D341Med (cell line): ENCODE data around the gene PRSS23.

ENCODE experiments used
- DNase-seq: peaks from one replicate; pipeline ENCODE4 v3.0.0; 2012; ENCODE audit warnings: low spot score

PRSS23 gene

GRCh38 chr11:86790867-86791849 is 9.2 kb upstream of the PRSS23 start:
- no peak for DNase-seq

GRCh38 chr11:86792150-86792549 is 8.2 kb upstream of the PRSS23 start:
- no peak for DNase-seq

- no peak for DNase-seq
These were observed 7.0 kb upstream of the PRSS23 start for GRCh38 chr11:86793307-86793706.

- no peak for DNase-seq
These were observed 4.8 kb upstream of the PRSS23 start for GRCh38 chr11:86795511-86795910.

- no peak for DNase-seq
These were observed 4.4 kb upstream of the PRSS23 start for GRCh38 chr11:86795949-86796348.

GRCh38 chr11:86797133-86797532 is 3.2 kb upstream of the PRSS23 start:
- DNase-seq, result no peak

GRCh38 chr11:86798988-86799387 is 1.4 kb upstream of the PRSS23 start:
- DNase-seq, result no peak

- no peak for DNase-seq
These were observed 664 bp upstream of the PRSS23 start for GRCh38 chr11:86799680-86800075.

GRCh38 chr11:86800960-86801272 is 574 bp downstream of the PRSS23 start:
- DNase-seq, result no peak

GRCh38 chr11:86801364-86801763 is 1.0 kb downstream of the PRSS23 start:
- DNase-seq, result no peak

- no peak for DNase-seq
These were observed 1.8 kb downstream of the PRSS23 start for GRCh38 chr11:86802146-86802545.

GRCh38 chr11:86802601-86803051 is 2.3 kb downstream of the PRSS23 start:
- peak; percentile 40 for DNase-seq

- no peak for DNase-seq
These were observed 3.0 kb downstream of the PRSS23 start for GRCh38 chr11:86803136-86804045.

- DNase-seq, result no peak
These were observed 4.6 kb downstream of the PRSS23 start for GRCh38 chr11:86804951-86805350.

GRCh38 chr11:86805873-86806310 is 5.5 kb downstream of the PRSS23 start:
- DNase-seq, result no peak

- no peak for DNase-seq
These were observed 6.6 kb downstream of the PRSS23 start for GRCh38 chr11:86806903-86807302.

- no peak for DNase-seq
These were observed 7.0 kb downstream of the PRSS23 start for GRCh38 chr11:86807360-86807759.

GRCh38 chr11:86809561-86809960 is 9.2 kb downstream of the PRSS23 start:
- DNase-seq, result no peak

GRCh38 chr11:86810288-86810687 is 9.9 kb downstream of the PRSS23 start:
- DNase-seq, result no peak

- DNase-seq, result no peak
These were observed 11.4 kb downstream of the PRSS23 start for GRCh38 chr11:86811637-86812321.

GRCh38 chr11:86812322-86812670 is 12.0 kb downstream of the PRSS23 start:
- DNase-seq, result no peak

- DNase-seq, result no peak
These were observed 12.6 kb downstream of the PRSS23 start for GRCh38 chr11:86812981-86813380.
